T-helper 2 cell treated with Interferon-gamma antibody and Interleukin-4, amounts not matched to agents 5 μg/mL and 100 μg/mL, for 36 hours (primary cell): ENCODE data around the gene NPAS2.

ENCODE experiments used
- DNase-seq: peaks from one replicate; pipeline ENCODE4 v3.0.0; 2021; ENCODE audit warnings: low spot score
- H3K27ac Mint-ChIP-seq: one replicate; pipeline ENCODE4 v1.8.0; 2021; ENCODE audit warnings: mild to moderate bottlenecking, mixed read lengths
- H3K27me3 Mint-ChIP-seq: one replicate; pipeline ENCODE4 v1.8.0; 2021; ENCODE audit warnings: low read depth, mixed read lengths
- H3K36me3 Mint-ChIP-seq: one replicate; pipeline ENCODE4 v1.8.0; 2021; ENCODE audit warnings: low read depth, mixed read lengths
- H3K4me1 Mint-ChIP-seq: one replicate; pipeline ENCODE4 v1.8.0; 2021; ENCODE audit warnings: low read depth, mixed read lengths
- H3K4me3 Mint-ChIP-seq: one replicate; pipeline ENCODE4 v1.8.0; 2022; ENCODE audit warnings: mild to moderate bottlenecking, moderate library complexity, mixed read lengths
- H3K9me3 Mint-ChIP-seq: one replicate; pipeline ENCODE4 v1.8.0; 2021; ENCODE audit warnings: mixed read lengths

NPAS2 gene

GRCh38 chr2:101002562-101003277 is 182.8 kb downstream of the NPAS2 start:
- peak overlapping the region; percentile 95 for H3K27ac Mint-ChIP-seq
- peaks cover 37% of the 10 kb centered on the region for H3K4me1 Mint-ChIP-seq
- H3K27me3 Mint-ChIP-seq, result no peaks in the 10 kb centered on the region
- peaks cover 6% of the 10 kb centered on the region for H3K9me3 Mint-ChIP-seq
- peak overlapping the region; percentile 94 for H3K4me3 Mint-ChIP-seq
- DNase-seq, result no peak
- H3K36me3 Mint-ChIP-seq, result peaks cover 58% of the 10 kb centered on the region

GRCh38 chr2:101003278-101003775 is 183.4 kb downstream of the NPAS2 start:
- Mint-ChIP-seq H3K4me1 (peaks cover 39% of the 10 kb centered on the region), H3K9me3 (peaks cover 6% of the 10 kb centered on the region), H3K27me3 (no peaks in the 10 kb centered on the region), H3K4me3 (peak overlapping the region; percentile 94), H3K27ac (peak overlapping the region; percentile 95), H3K36me3 (peaks cover 64% of the 10 kb centered on the region)
- no peak for DNase-seq

- no peak for DNase-seq
- H3K9me3 Mint-ChIP-seq, result peaks cover 6% of the 10 kb centered on the region
- H3K27ac Mint-ChIP-seq, result peak overlapping the region; percentile 70
- peaks cover 39% of the 10 kb centered on the region for H3K4me1 Mint-ChIP-seq
- H3K27me3 Mint-ChIP-seq, result no peaks in the 10 kb centered on the region
- peaks cover 74% of the 10 kb centered on the region for H3K36me3 Mint-ChIP-seq
- peak overlapping the region; percentile 94 for H3K4me3 Mint-ChIP-seq
Observed at GRCh38 chr2:101004620-101005325, 184.8 kb downstream of the NPAS2 start.

- Mint-ChIP-seq H3K27me3 (no peaks in the 10 kb centered on the region), H3K9me3 (peaks cover 6% of the 10 kb centered on the region), H3K27ac (peak overlapping the region; percentile 5), H3K36me3 (peaks cover 81% of the 10 kb centered on the region), H3K4me1 (peaks cover 38% of the 10 kb centered on the region), H3K4me3 (peak overlapping the region; percentile 3)
- DNase-seq, result no peak
Observed at GRCh38 chr2:101006065-101006715, 186.3 kb downstream of the NPAS2 start.

DNA sequence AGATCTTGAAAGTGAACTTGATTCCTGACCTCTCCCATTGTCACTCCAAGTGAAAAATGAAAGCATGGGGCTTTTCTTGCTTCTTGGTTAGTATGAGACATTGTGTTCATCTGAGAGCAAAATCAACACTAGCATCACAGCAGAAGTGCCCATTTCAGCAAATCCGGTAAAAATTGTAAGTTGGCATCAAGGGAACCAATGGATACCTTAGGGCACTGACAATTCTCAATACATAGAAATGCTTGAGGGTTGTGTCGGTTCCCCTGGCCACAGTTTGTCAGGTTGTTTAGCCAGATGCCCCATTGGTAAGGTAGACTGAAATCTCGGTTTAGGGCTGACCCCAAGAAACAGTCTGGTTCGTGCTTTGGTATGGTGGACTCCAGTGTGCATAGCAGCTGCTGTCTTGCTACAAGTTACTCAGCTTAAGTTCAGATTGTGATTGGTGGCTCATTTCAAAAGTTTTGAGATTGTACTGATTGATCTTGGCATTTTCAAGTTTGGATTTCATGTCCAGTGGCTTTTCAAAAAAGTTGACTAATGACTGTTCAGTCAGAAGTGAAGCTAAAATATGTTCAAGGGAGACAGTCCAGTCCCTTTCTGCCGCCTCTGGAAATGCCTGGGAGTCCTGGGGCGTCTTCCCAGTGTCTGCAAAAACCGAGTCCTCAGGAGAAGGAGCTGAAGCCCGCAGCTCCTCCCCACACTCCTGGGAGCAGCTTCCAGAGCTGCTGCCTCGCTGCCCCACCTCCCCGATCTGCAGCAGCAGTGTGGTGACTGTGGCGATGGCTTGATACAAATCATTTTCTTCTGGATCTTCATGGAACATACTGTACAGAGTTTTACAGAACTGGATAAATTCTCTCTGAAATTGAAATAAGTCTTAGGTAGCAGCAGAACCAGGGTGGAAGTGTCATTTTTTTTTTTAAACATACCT is 187.7 kb downstream of the NPAS2 start:
- peak overlapping the region; percentile 65 for H3K27ac Mint-ChIP-seq
- H3K4me3 Mint-ChIP-seq, result no peak overlapping the region
- DNase-seq, result no peak
- peaks cover 84% of the 10 kb centered on the region for H3K36me3 Mint-ChIP-seq
- H3K4me1 Mint-ChIP-seq, result peaks cover 39% of the 10 kb centered on the region
- no peaks in the 10 kb centered on the region for H3K9me3 Mint-ChIP-seq
- H3K27me3 Mint-ChIP-seq, result no peaks in the 10 kb centered on the region

DNA sequence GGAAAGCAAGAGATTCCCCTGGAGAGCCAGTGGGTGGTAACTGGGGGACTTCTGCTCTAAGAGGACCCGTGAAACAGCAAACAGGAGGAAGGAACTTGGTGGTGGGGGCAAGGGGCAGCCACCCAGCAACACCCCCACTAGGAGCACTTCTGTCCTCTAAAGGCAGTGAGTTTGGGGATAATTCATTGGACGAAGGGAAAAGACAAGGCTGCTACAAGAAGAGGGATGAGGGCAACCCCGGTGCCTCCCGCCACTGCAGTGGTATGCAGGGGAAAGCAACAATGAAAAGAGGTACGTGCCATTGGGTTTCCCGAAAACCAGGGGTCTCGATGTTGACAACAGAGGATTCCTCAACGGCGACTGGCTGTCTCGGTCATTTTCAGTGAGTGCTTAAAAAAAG is 191.2 kb downstream of the NPAS2 start:
- H3K27me3 Mint-ChIP-seq, result no peaks in the 10 kb centered on the region
- peak overlapping the region; percentile 45 for H3K27ac Mint-ChIP-seq
- no peak overlapping the region for H3K4me3 Mint-ChIP-seq
- H3K9me3 Mint-ChIP-seq, result no peaks in the 10 kb centered on the region
- H3K36me3 Mint-ChIP-seq, result peaks cover 69% of the 10 kb centered on the region
- peaks cover 17% of the 10 kb centered on the region for H3K4me1 Mint-ChIP-seq
- no peak for DNase-seq

- Mint-ChIP-seq H3K9me3 (no peaks in the 10 kb centered on the region), H3K27me3 (no peaks in the 10 kb centered on the region), H3K4me1 (peaks cover 17% of the 10 kb centered on the region), H3K36me3 (peaks cover 60% of the 10 kb centered on the region), H3K27ac (no peak overlapping the region), H3K4me3 (no peak overlapping the region)
- no peak for DNase-seq
Observed at GRCh38 chr2:101012054-101012705, 192.2 kb downstream of the NPAS2 start.

DNA sequence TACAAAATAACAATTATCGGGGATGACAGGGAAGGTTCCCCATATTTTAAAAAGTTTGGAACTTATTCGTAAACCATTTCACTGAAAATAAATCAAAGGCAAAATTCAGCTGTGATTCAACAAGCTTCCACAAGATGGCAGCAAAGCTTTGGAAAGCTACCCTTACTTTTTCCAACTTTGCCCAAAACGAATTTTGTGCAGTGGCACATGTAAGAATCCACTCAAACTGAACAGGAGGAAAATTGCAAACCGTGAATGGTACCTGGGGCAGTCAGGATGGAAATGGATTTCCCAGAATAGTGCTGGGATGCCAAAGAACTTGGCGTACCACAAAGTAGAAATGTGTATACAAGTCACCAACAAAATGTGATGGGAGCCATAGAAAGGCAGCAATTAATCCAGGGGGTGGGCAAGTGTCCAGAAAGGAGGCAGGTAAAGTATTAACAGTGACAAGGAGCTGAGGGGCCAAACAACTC is 192.8 kb downstream of the NPAS2 start:
- peaks cover 15% of the 10 kb centered on the region for H3K4me1 Mint-ChIP-seq
- no peaks in the 10 kb centered on the region for H3K27me3 Mint-ChIP-seq
- H3K36me3 Mint-ChIP-seq, result peaks cover 55% of the 10 kb centered on the region
- no peaks in the 10 kb centered on the region for H3K9me3 Mint-ChIP-seq
- DNase-seq, result no peak
- H3K4me3 Mint-ChIP-seq, result no peak overlapping the region
- no peak overlapping the region for H3K27ac Mint-ChIP-seq

DNA sequence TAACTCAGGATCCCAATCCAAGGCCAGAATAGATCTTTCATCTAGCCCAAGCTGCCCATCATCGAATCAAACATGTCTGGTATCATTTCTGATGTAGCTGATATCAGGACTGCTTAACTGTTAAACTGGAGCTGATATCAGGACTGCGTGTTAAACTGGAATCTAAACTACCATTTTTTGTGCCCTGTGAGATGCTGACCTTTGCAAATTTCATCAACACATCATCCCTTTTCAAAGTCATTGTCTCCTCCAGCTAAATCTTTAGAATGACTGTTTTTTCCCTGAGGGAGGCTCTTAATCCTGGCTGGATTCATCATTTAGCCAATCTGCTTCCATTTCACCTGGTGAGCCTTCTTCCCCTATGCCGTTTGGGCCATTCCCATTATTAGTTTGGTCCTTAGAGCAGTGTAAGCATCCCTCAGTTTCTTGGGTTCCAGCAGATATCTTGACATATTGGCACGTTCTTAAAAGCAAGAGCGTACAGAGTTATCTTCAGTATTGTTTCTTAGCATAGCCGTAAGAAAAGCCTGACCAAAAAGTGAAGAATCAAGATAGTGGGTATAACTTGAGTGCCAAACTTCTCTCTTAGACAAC is 194.4 kb downstream of the NPAS2 start:
- Mint-ChIP-seq H3K9me3 (no peaks in the 10 kb centered on the region), H3K27ac (no peak overlapping the region), H3K36me3 (peaks cover 51% of the 10 kb centered on the region), H3K4me1 (peaks cover 13% of the 10 kb centered on the region), H3K4me3 (no peak overlapping the region), H3K27me3 (no peaks in the 10 kb centered on the region)
- no peak for DNase-seq

- Mint-ChIP-seq H3K9me3 (no peaks in the 10 kb centered on the region), H3K4me3 (no peak overlapping the region), H3K27me3 (no peaks in the 10 kb centered on the region), H3K4me1 (peaks cover 7% of the 10 kb centered on the region), H3K36me3 (peaks cover 44% of the 10 kb centered on the region), H3K27ac (no peak overlapping the region)
- no peak for DNase-seq
Observed at GRCh38 chr2:101017371-101017770, 197.4 kb downstream of the NPAS2 start.

DNA sequence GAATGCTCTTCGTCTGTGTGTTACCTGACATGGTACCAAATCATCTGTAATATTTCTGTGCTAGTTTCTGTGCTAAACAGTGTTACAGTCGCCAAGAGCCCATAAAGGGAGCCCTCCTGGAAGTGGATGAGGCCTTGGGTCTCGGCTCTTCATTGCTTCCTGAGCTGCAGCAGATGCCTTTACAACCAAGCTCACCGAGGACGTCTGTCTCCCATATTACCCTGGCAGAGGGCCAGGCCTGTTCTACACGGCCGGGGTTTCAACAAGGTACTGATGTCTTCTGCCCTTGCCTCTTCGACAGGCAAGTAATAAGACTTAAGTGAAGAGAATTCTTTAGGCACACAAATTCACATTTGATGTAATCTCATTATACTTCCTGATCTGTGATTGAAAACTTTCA is 199.0 kb downstream of the NPAS2 start:
- no peak overlapping the region for H3K27ac Mint-ChIP-seq
- peaks cover 34% of the 10 kb centered on the region for H3K36me3 Mint-ChIP-seq
- no peaks in the 10 kb centered on the region for H3K9me3 Mint-ChIP-seq
- DNase-seq, result no peak
- H3K27me3 Mint-ChIP-seq, result no peaks in the 10 kb centered on the region
- H3K4me1 Mint-ChIP-seq, result peaks cover 2% of the 10 kb centered on the region
- no peak overlapping the region for H3K4me3 Mint-ChIP-seq

- Mint-ChIP-seq H3K36me3 (peaks cover 22% of the 10 kb centered on the region), H3K4me1 (no peaks in the 10 kb centered on the region), H3K4me3 (no peak overlapping the region), H3K27me3 (no peaks in the 10 kb centered on the region), H3K27ac (no peak overlapping the region), H3K9me3 (no peaks in the 10 kb centered on the region)
- DNase-seq, result no peak
Observed at GRCh38 chr2:101022221-101022620, 202.3 kb downstream of the NPAS2 start.
